ENCODE data around the gene GCN1. TPM values are rescaled to one million over a fixed set of nuclear protein-coding genes. Genes with fewer than 3 reads are reported as not detected.
"Not testable (repeated sequence)": the region's sequence is repeated elsewhere in the genome, so short reads cannot be mapped to it uniquely, and the experiment has no call there.

GCN1 gene
- 164 and 173 TPM in 2 replicates for total RNA-seq

GRCh38 chr12:120194534-120195395 is at the start of gene GCN1:
Gene GCN1 (minus strand): TSS chr12:120194715. CDS start chr12:120194697, 18 bp downstream.
- H3K4me1 Mint-ChIP-seq (ENCODE audit: low read depth), result peaks cover 60% of the 10 kb centered on the region
- intact Hi-C loops (cut with micrococcal nuclease), result loop anchor here (1.0 to 5.0 kb wide), 3 partner anchors 72 to 182 kb away; partner anchors contain the start of gene RNU4-2
- peaks cover 53% of the 10 kb centered on the region for H3K36me3 Mint-ChIP-seq (ENCODE audit: low read depth)
- peak; percentile 86 for DNase-seq (ENCODE audit: low spot score)
- no peaks in the 10 kb centered on the region for H3K27me3 Mint-ChIP-seq (ENCODE audit: insufficient read depth)
- peak within 1 kb of the TSS; percentile 96 for H3K27ac Mint-ChIP-seq
- H3K4me3 Mint-ChIP-seq, result peak within 1 kb of the TSS; percentile 91
- no peaks in the 10 kb centered on the region for H3K9me3 Mint-ChIP-seq

- Mint-ChIP-seq H3K9me3 (no peaks in the 10 kb centered on the region), H3K36me3 (ENCODE audit: low read depth) (peaks cover 21% of the 10 kb centered on the region), H3K27me3 (ENCODE audit: insufficient read depth) (no peaks in the 10 kb centered on the region), H3K27ac (no peak overlapping the region), H3K4me1 (ENCODE audit: low read depth) (peaks cover 49% of the 10 kb centered on the region), H3K4me3 (no peak overlapping the region)
- no peak for DNase-seq (ENCODE audit: low spot score)
- intact Hi-C loops (cut with micrococcal nuclease), result no loop called here
These were observed 48.6 kb upstream of the GCN1 start for GRCh38 chr12:120242971-120243699.

- H3K36me3 Mint-ChIP-seq (ENCODE audit: low read depth), result peaks cover 14% of the 10 kb centered on the region
- H3K27ac Mint-ChIP-seq, result no peak overlapping the region
- no peak overlapping the region for H3K4me3 Mint-ChIP-seq
- DNase-seq (ENCODE audit: low spot score), result no peak
- no peaks in the 10 kb centered on the region for H3K27me3 Mint-ChIP-seq (ENCODE audit: insufficient read depth)
- intact Hi-C loops (cut with micrococcal nuclease), result no loop called here
- H3K4me1 Mint-ChIP-seq (ENCODE audit: low read depth), result peaks cover 49% of the 10 kb centered on the region
- no peaks in the 10 kb centered on the region for H3K9me3 Mint-ChIP-seq
These were observed 47.8 kb upstream of the GCN1 start for GRCh38 chr12:120242275-120242799.

- H3K27ac Mint-ChIP-seq, result peak overlapping the region; percentile 4
- DNase-seq (ENCODE audit: low spot score), result no peak
- H3K27me3 Mint-ChIP-seq (ENCODE audit: insufficient read depth), result no peaks in the 10 kb centered on the region
- no peak overlapping the region for H3K4me3 Mint-ChIP-seq
- H3K36me3 Mint-ChIP-seq (ENCODE audit: low read depth), result peaks cover 14% of the 10 kb centered on the region
- H3K9me3 Mint-ChIP-seq, result no peaks in the 10 kb centered on the region
- H3K4me1 Mint-ChIP-seq (ENCODE audit: low read depth), result peaks cover 48% of the 10 kb centered on the region
- intact Hi-C loops (cut with micrococcal nuclease), result no loop called here
These were observed 47.2 kb upstream of the GCN1 start for GRCh38 chr12:120241561-120242274.

GRCh38 chr12:120240495-120240833 is 45.9 kb upstream of the GCN1 start:
- Mint-ChIP-seq H3K27me3 (ENCODE audit: insufficient read depth) (no peaks in the 10 kb centered on the region), H3K36me3 (ENCODE audit: low read depth) (peaks cover 14% of the 10 kb centered on the region), H3K4me1 (ENCODE audit: low read depth) (peaks cover 56% of the 10 kb centered on the region)

GRCh38 chr12:120239776-120240494 is 45.4 kb upstream of the GCN1 start:
- intact Hi-C loops (cut with micrococcal nuclease), result no loop called here
- Mint-ChIP-seq H3K4me1 (ENCODE audit: low read depth) (peaks cover 61% of the 10 kb centered on the region), H3K36me3 (ENCODE audit: low read depth) (peaks cover 12% of the 10 kb centered on the region), H3K27ac (no peak overlapping the region), H3K27me3 (ENCODE audit: insufficient read depth) (no peaks in the 10 kb centered on the region), H3K4me3 (no peak overlapping the region), H3K9me3 (no peaks in the 10 kb centered on the region)
- DNase-seq (ENCODE audit: low spot score), result no peak

More at GRCh38 chr12:120240495-120240833, 45.9 kb upstream of the GCN1 start:
- no peak for DNase-seq (ENCODE audit: low spot score)
- no peak overlapping the region for H3K27ac Mint-ChIP-seq
- intact Hi-C loops (cut with micrococcal nuclease), result no loop called here
- no peak overlapping the region for H3K4me3 Mint-ChIP-seq
- no peaks in the 10 kb centered on the region for H3K9me3 Mint-ChIP-seq

GRCh38 chr12:120238839-120239445 is 44.4 kb upstream of the GCN1 start:
- H3K27ac Mint-ChIP-seq, result no peak overlapping the region
- H3K9me3 Mint-ChIP-seq, result no peaks in the 10 kb centered on the region
- peaks cover 10% of the 10 kb centered on the region for H3K36me3 Mint-ChIP-seq (ENCODE audit: low read depth)
- intact Hi-C loops (cut with micrococcal nuclease), result no loop called here
- peaks cover 67% of the 10 kb centered on the region for H3K4me1 Mint-ChIP-seq (ENCODE audit: low read depth)
- no peaks in the 10 kb centered on the region for H3K27me3 Mint-ChIP-seq (ENCODE audit: insufficient read depth)
- no peak for DNase-seq (ENCODE audit: low spot score)
- H3K4me3 Mint-ChIP-seq, result no peak overlapping the region

- Mint-ChIP-seq H3K4me1 (ENCODE audit: low read depth) (peaks cover 69% of the 10 kb centered on the region), H3K4me3 (no peak overlapping the region), H3K9me3 (no peaks in the 10 kb centered on the region), H3K27me3 (ENCODE audit: insufficient read depth) (no peaks in the 10 kb centered on the region), H3K27ac (peak overlapping the region; percentile 5), H3K36me3 (ENCODE audit: low read depth) (peaks cover 8% of the 10 kb centered on the region)
- DNase-seq (ENCODE audit: low spot score), result no peak
- intact Hi-C loops (cut with micrococcal nuclease), result no loop called here
These were observed 43.7 kb upstream of the GCN1 start for GRCh38 chr12:120238217-120238616.

GRCh38 chr12:120237360-120238171 is 43.1 kb upstream of the GCN1 start:
- intact Hi-C loops (cut with micrococcal nuclease), result no loop called here
- Mint-ChIP-seq H3K4me3 (no peak overlapping the region), H3K9me3 (no peaks in the 10 kb centered on the region), H3K4me1 (ENCODE audit: low read depth) (peaks cover 71% of the 10 kb centered on the region), H3K36me3 (ENCODE audit: low read depth) (peaks cover 6% of the 10 kb centered on the region), H3K27me3 (ENCODE audit: insufficient read depth) (no peaks in the 10 kb centered on the region), H3K27ac (peak overlapping the region; percentile 5)
- no peak for DNase-seq (ENCODE audit: low spot score)

GRCh38 chr12:120236809-120237208 is 42.3 kb upstream of the GCN1 start:
- H3K4me1 Mint-ChIP-seq (ENCODE audit: low read depth), result peaks cover 73% of the 10 kb centered on the region
- DNase-seq (ENCODE audit: low spot score); intact Hi-C loops (cut with micrococcal nuclease); H3K27me3 Mint-ChIP-seq (ENCODE audit: insufficient read depth); H3K9me3 Mint-ChIP-seq; H3K4me3 Mint-ChIP-seq; H3K36me3 Mint-ChIP-seq (ENCODE audit: low read depth); H3K27ac Mint-ChIP-seq: not testable (repeated sequence)
